HL-60/S4 treated with phorbol 12-myristate 13-acetate at 8.2 ng/mL for 4 days and 3 days (cell line): ENCODE measurements around the gene RAD21L1.

ENCODE experiments used
- in situ Hi-C: fragments of 300-500 bp; cut with MboI; formaldehyde crosslinking; loops from 2 replicates; pipeline ENCODE4 v1.15.0; 2022; ENCODE audit warnings: low sequenced_read_pairs

The RAD21L1 gene

GRCh38 chr20:1225783-1226654, at the start of gene RAD21L1:
Gene RAD21L1, plus strand, starts transcription at chr20:1226044. Its CDS starts 2,410 bp downstream, at chr20:1228454.
- in situ Hi-C loops, result no loop called here

DNA sequence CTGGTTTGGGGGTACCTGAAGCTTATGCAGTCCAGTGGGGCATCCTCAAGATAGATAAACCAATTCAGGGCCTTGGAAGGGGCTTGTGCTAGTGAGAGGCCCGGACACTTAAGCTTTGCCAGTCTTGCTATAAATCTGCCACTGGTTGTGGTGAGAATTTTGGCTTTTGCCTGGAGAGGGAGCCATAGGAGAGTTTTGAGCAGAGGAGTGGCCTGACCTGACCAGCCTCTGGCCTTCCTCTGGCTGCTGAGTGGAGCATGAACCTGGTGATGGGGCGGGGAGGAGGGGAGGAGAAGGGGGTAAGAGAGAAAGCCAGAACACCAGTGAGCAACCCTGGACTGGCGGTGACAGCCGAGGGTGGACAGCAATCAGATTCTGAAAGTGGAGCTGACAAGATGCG, 48.2 kb upstream of the RAD21L1 start:
- in situ Hi-C loops, result no loop called here

DNA sequence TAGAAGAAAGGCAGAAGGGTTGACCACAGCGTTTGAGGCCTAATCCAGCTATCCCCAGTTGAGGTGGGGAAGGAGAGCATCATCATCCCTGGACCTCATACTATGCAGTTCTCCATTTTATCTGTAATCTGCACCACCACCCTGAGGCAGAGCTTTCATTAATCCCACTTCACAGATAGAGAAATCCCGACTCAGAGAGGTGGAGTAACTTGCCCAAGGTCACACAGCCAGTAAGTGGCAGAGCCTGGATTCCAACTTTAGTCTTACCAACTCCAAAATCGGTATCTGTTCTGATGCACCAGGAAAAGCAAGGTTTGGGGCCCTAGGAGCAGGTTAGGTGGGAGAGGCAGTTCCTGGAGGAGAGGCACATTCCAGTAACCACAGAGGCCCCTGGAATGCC, 47.7 kb upstream of the RAD21L1 start:
- in situ Hi-C loops, result no loop called here

DNA sequence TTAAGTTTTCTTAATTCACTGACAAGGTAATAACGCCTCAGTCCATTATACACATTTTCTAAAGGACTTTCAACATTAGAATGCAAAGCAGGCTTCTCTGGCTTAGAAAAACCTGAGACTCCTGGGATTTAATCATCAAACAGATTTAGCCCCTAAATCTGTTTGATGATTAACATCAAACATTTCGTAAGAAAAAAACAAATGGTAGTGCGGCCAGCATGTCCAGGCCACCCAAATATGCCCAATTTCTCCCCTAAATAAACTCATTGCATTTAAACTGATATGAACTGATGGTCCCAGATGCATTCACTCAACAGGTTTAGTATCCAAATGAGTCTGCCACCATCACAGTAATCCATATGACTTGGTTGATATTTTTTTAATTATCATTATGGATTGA, 47.2 kb upstream of the RAD21L1 start:
- in situ Hi-C loops, result no loop called here

GRCh38 chr20:1180949-1181348, 44.9 kb upstream of the RAD21L1 start:
- in situ Hi-C loops, result no loop called here

GRCh38 chr20:1182106-1182505, 43.7 kb upstream of the RAD21L1 start:
- in situ Hi-C loops, result no loop called here

DNA sequence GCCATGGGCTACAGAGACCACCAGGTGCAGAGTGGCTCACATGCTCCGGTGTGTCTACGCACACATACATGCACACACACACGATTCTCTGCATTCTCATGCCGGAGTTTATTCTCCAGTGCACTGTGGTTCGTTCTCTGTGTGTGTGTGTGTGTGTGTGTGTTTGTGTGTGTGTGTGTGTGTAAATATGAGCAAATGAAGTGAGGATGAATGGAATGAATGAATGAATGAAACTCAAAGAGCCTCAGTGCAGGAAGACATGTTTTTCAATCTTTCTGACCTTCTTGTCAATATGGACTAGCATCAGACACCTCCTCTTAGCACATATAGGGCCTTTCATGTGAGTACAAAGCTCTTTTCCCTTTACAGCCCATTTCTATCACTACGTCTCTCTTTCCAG, 42.7 kb upstream of the RAD21L1 start:
- in situ Hi-C loops, result no loop called here

GRCh38 chr20:1184260-1184637, 41.6 kb upstream of the RAD21L1 start:
- in situ Hi-C loops, result no loop called here

- in situ Hi-C loops, result no loop called here
These were observed 41.1 kb upstream of the RAD21L1 start, which contains the start of gene TMEM74B for GRCh38 chr20:1184638-1185315. Gene TMEM74B, minus strand, starts transcription at chr20:1184981. Its CDS starts 1,180 bp downstream, at chr20:1183801.

DNA sequence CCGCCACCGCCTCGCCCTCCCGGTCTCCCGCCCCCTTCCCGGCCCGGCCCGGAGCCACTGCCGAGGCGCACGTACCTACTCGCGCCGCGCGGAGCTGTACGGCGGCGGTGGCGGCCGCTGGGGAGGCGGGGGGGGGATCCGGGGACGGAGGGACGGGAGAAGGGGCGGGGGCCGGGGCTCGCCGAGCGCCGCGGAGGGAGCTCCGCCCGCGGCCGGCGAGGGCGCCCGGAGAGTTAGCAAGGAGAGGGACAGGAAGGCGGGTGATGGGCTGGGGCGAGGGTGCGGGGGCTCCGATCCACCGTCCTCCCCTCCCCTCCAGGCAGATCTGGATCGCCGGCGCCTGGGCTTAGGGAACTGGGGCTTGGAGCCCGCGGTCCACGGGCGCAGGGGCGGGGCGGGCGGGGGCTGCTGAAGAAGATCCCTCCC, 40.5 kb upstream of the RAD21L1 start:
- in situ Hi-C loops, result no loop called here

GRCh38 chr20:1185790-1186334, 40.0 kb upstream of the RAD21L1 start:
- in situ Hi-C loops, result no loop called here

DNA sequence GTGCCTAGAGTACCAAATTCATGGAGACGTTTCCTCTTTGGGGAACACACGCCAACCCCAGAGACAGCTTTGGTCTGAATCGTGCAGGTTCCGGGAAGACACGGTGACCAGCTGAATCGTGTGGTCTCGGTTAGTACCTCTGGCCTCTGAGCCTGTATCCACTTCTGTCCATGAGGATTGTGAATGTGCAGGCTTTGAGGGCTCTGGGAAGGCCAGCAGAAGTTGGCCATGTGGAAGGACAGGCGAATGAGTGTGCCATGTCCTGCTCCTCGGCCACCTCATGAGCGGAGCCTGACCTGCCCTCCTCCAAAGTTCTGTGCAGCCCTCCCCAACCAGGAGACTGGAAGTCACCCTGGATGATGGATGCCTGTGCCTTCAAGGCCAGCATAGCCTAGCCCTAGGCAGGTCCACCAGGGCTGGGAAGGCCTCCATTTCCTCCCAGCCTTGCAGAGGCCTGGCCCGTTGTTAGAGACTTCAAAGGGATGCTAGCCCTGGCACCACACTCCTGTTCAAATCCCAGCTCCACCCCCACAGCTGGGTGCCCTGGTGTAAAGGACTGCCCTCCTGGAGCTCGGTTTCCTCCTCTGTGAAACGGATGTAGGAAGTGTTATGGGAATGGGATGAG, 39.4 kb upstream of the RAD21L1 start:
- in situ Hi-C loops, result no loop called here

GRCh38 chr20:1187605-1188171, 38.2 kb upstream of the RAD21L1 start:
- in situ Hi-C loops, result no loop called here

GRCh38 chr20:1188347-1188746, 37.5 kb upstream of the RAD21L1 start:
- in situ Hi-C loops, result no loop called here

DNA sequence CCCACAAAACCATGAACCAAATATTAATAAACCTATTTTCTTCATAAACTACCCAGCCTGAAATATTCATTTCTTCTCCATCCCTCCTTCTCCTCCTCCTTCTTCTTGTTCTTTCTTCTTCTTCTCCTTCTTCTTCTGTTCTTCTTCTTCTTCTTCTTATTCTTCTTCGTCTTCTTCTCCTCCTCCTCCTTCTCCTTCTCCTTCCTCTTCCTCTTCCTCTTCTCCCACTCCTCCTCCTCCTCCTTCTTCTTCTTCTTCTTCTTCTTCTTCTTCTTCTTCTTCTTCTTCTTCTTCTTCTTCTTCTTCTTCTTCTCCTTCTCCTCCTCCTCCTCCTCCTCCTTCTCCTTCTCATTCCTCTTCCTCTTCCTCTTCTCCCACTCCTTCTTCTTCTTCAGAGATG, 36.0 kb upstream of the RAD21L1 start:
- in situ Hi-C loops, result no loop called here

DNA sequence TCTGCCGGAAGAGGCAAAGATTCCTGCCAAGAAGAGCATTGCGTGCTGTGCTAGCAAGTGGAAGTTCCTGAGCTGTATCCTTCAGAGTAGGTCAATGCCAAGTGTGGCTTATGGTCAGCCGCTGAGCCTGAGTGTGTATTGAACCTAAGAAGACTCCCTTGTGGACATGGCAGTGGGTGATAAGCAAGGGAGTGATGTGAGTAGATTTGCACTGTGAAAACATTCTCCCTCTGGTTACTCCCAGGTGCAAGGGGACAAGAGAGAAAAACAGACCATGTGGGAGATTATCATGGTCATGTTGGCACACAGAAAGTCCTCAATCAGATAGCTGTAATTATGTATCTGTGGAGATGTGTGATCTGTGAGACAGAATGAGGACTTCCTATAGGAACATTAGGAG, 35.0 kb upstream of the RAD21L1 start:
- in situ Hi-C loops, result no loop called here

DNA sequence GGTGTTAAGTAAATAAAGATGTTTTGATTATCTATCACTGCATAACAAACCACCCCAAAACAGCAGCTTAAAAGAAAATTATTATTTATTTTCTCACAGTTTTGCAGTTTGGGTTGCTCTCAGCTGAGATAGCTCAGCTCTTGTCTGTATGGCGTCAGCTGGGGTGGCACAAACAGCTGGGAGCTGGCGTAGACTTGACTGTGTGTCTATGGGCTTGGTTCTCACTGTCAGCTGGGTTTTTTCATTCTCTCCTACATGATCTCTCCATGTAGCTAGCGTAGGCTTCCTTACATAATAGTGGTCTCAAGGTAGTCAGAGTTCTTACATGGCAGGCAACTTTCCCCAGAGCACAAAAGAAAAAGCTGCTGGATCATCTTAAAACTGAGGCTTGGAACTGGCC, 34.5 kb upstream of the RAD21L1 start:
- in situ Hi-C loops, result no loop called here

GRCh38 chr20:1195226-1195625, 30.6 kb upstream of the RAD21L1 start:
- in situ Hi-C loops, result no loop called here

DNA sequence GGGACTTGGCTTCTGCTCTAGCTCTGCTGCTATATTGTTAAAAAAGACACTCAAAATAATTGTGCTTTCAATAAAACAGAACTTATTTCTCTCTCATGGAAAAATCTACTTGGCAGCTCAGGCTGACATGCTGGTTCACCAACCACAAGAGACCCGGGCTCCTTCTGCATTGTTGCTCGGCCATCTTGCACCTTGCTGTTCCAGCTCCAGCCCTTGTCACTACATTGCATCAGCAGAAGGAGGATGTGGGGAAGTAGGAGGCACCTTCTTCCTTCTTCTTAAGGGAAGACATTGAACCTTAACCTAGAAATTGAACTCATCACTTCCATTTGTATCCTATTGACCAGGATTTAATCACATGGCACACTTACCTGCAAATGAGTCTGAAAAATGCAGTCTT, 29.2 kb upstream of the RAD21L1 start:
- in situ Hi-C loops, result no loop called here

DNA sequence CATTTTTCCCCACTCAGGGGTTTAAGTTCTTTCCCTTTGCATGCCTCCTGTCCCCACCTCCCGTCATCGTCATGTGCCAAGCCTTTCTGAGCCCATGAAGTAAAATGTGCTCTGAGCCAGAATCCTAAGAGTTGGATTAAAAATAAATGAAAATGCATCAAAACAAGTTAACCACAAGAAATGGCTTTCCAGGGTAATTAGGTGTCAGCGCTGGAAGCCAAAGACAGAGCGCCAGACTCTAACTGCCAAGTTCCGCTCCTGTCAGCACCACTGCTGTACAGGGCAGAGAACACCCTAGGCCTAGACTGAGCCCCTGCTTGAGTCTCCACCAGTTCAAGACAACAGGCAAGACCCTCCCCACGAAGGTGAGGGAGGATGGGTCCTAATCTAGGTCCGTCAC, 28.0 kb upstream of the RAD21L1 start:
- in situ Hi-C loops, result no loop called here

DNA sequence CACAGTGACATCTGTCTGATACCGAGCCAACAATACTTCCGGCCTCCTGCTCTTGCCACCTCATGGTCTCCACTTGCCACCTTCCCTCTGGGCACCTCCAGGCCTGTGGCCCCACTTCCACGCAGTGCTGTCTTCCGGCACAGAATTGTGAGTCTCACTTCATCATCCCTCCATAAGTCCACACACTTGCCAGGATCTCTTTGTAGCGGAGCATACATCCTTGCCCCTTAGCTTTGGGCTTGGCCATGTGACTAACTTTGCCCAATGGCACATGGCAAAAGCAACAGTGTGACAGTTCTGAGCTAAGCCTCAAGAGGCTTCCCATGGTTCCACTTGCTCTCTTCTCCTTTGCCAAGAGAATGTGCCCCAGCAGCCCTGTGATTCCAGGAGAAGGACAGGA, 27.1 kb upstream of the RAD21L1 start:
- in situ Hi-C loops, result no loop called here
